ENCODE data around the gene XRCC1. TPM values are rescaled to one million over a fixed set of nuclear protein-coding genes. Genes with fewer than 3 reads are reported as not detected.

XRCC1 gene
- 10 to 100 TPM; 25.2 to 30.6 TPM for total RNA-seq
- 10 to 100 TPM; 52.8 to 70.0 (median 57.4) TPM for polyA plus RNA-seq (ENCODE audit: insufficient read length in 6 of 6)
- long read RNA-seq, donor 1, partial matches to known transcripts: 15 of 20 reads
- long read RNA-seq, donor 1, other reads (novel, unspliced or antisense): 0 of 20 reads
- long read RNA-seq, donor 2, transcript XRCC1-201 (17 exons, 2,802 nt): major isoform, 5 of 40 reads
- long read RNA-seq, donor 2, partial matches to known transcripts: 35 of 40 reads
- long read RNA-seq, donor 2, other reads (novel, unspliced or antisense): 0 of 40 reads
- long read RNA-seq, donor 3, partial matches to known transcripts: 6 of 9 reads
- long read RNA-seq, donor 3, other reads (novel, unspliced or antisense): 0 of 9 reads
- long read RNA-seq, donor 4, transcript XRCC1-201 (17 exons, 2,802 nt): major isoform, 7 of 16 reads
- long read RNA-seq, donor 4, partial matches to known transcripts: 6 of 16 reads
- long read RNA-seq, donor 4, other reads (novel, unspliced or antisense): 3 of 16 reads
- long read RNA-seq, donor 5, partial matches to known transcripts: 23 of 27 reads
- long read RNA-seq, donor 5, other reads (novel, unspliced or antisense): 0 of 27 reads
- long read RNA-seq, donor 6, partial matches to known transcripts: 5 of 8 reads
- long read RNA-seq, donor 6, other reads (novel, unspliced or antisense): 0 of 8 reads
- long read RNA-seq, donor 7, transcript XRCC1-201 (17 exons, 2,802 nt): major isoform, 5 of 32 reads
- long read RNA-seq, donor 7, partial matches to known transcripts: 21 of 32 reads
- long read RNA-seq, donor 7, other reads (novel, unspliced or antisense): 6 of 32 reads
- long read RNA-seq, donor 8, transcript XRCC1-201 (17 exons, 2,802 nt): major isoform, 7 of 36 reads
- long read RNA-seq, donor 8, partial matches to known transcripts: 20 of 36 reads
- long read RNA-seq, donor 8, other reads (novel, unspliced or antisense): 6 of 36 reads
- long read RNA-seq, donor 9: 0 reads
- long read RNA-seq, donor 10, transcript XRCC1-201 (17 exons, 2,802 nt): major isoform, 16 of 22 reads
- long read RNA-seq, donor 10, partial matches to known transcripts: 4 of 22 reads
- long read RNA-seq, donor 10, other reads (novel, unspliced or antisense): 2 of 22 reads
- long read RNA-seq, donor 11: 0 reads
- long read RNA-seq, donor 12: 0 reads

DNA sequence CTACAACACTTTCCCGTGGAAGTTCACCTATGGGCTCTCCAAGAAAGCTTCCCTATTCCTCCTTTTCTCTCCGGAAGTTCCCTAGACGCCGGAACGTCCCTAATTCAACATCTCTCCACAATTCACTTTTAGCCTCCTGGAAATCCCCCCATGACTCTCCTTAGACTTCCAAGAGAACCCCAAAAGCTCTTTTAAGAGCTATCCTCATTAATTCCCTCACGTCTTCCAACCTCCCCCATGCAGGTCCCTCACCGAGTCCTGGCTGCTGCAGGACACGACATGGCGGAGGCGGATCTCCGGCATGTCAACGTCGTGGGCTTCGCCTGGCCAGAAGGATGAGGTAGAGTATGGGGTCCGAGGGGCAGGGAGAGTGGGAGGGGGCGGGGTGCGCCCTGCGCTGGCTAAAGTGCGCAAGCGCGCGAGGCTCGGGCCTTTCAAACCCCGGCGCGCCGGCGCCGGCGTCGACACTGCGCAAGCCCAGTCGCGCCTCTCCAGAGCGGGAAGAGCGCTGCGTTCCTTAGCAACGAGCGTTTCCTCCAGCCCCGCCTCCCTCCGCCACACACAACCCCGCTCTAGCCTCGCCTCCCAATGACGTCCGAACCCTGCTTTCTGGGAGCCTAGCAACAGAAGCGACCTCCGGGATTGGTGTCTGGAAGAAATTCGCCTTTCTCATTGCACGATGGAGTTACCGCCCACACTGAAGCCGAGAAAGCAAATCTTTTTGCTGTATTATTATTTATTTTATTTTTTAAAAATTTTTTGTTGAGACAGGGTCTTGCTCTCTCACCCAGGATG, at the start of gene XRCC1, which contains the start of gene PINLYP:
Gene XRCC1, minus strand, starts transcription at position 372 of the 795 bp plus-strand sequence. Its CDS starts 69 bp downstream, at position 303.
Gene PINLYP, plus strand, starts transcription at position 646 of the 795 bp plus-strand sequence. CDS start 1,391 bp downstream, outside the sequence.
- intact Hi-C loops (cut with DNase I): no loop called here
- ATAC-seq (peak; percentile 98), DNase-seq (peak; percentile 97 to 100 (median 99))
- peak within 1 kb of the TSS; percentile 74 to 86 for H3K4me3 ChIP-seq
- no peak for TF ChIP-seq CTCF (IDR thresholded peaks at IDR 0.05)
- H3K9me3 ChIP-seq: no peaks in the 10 kb centered on the region
- peaks cover 0 to 6% of the 10 kb centered on the region in 2 donors for H3K36me3 ChIP-seq
- H3K27ac ChIP-seq: peak within 1 kb of the TSS; percentile 65 to 82
- peaks cover 6 to 33% of the 10 kb centered on the region in 2 donors for H3K4me1 ChIP-seq
- H3K27me3 ChIP-seq: no peaks in the 10 kb centered on the region

- ATAC-seq (peak; percentile 35), DNase-seq (peak in 2 of 4 donors; percentile 57 to 83)
- Histone ChIP-seq H3K4me1 (peaks cover 0 to 6% of the 10 kb centered on the region in 2 donors), H3K27me3 (peaks cover 0 to 23% of the 10 kb centered on the region in 2 donors), H3K36me3 (no peaks in the 10 kb centered on the region), H3K4me3 (no peak overlapping the region), H3K9me3 (no peaks in the 10 kb centered on the region), H3K27ac (no peak overlapping the region)
- intact Hi-C loops (cut with DNase I): no loop called here
- no peak for TF ChIP-seq CTCF (IDR thresholded peaks at IDR 0.05)
Measured at GRCh38 chr19:43624933-43625332, 49.6 kb upstream of the XRCC1 start.

DNA sequence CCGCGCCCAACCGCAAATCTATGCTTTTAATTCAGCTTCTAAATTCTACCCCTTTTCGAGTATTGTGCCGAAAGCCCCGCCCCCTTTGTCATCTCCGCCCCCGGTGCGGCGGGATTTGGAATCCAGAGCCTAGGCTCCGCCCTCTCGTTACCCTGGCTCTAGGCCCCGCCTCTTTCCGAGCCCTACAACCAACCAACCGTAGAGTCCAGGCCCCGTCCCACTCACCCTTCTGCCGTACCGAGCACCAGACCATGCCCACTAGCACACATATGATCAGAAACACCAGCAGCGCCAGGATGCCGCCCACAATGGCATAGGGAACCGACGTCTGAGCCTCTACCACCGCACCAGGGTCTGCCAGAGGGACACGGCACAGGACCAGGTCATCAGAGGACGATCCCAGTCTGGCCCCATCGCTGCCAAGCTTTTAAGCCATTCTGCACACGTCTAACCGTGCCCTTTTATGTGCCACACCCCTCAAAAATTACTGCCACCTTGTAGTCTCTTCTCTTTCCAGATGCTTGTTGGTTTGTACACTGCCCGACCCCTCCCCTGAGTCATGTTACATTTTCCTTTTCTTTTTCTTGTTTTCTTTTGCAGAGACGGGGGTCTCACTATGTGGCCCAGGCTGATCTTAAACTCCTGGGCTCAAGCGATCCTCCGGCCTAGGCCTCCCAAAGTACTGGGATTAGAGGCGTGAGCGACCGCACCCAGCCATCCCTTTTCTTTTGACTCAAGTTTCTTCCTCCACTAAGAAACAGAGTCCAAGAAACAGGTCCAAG, 48.8 kb upstream of the XRCC1 start:
- Histone ChIP-seq H3K27me3 (peaks cover 0 to 23% of the 10 kb centered on the region in 2 donors), H3K4me1 (peaks cover 0 to 7% of the 10 kb centered on the region in 2 donors), H3K36me3 (no peaks in the 10 kb centered on the region), H3K4me3 (no peak overlapping the region), H3K9me3 (no peaks in the 10 kb centered on the region), H3K27ac (no peak overlapping the region)
- ATAC-seq (no peak), DNase-seq (no peak)
- TF ChIP-seq CTCF (IDR thresholded peaks at IDR 0.05): no peak
- intact Hi-C loops (cut with DNase I): no loop called here

- ATAC-seq: no peak
- Histone ChIP-seq H3K27me3 (peaks cover 0 to 23% of the 10 kb centered on the region in 2 donors), H3K9me3 (no peaks in the 10 kb centered on the region), H3K36me3 (no peaks in the 10 kb centered on the region), H3K4me1 (peaks cover 6 to 14% of the 10 kb centered on the region in 2 donors), H3K4me3 (no peak overlapping the region), H3K27ac (no peak overlapping the region)
- no peak for TF ChIP-seq CTCF (IDR thresholded peaks at IDR 0.05)
- intact Hi-C loops (cut with DNase I): no loop called here
- DNase-seq: no peak
Measured at GRCh38 chr19:43622956-43623355, 47.6 kb upstream of the XRCC1 start.

All from left lung (tissue), 14 donors.